ENCODE results near the gene C10orf90.
"Not testable (repeated sequence)": the region's sequence is repeated elsewhere in the genome, so short reads cannot be mapped to it uniquely, and the experiment has no call there.

C10orf90 gene

DNA sequence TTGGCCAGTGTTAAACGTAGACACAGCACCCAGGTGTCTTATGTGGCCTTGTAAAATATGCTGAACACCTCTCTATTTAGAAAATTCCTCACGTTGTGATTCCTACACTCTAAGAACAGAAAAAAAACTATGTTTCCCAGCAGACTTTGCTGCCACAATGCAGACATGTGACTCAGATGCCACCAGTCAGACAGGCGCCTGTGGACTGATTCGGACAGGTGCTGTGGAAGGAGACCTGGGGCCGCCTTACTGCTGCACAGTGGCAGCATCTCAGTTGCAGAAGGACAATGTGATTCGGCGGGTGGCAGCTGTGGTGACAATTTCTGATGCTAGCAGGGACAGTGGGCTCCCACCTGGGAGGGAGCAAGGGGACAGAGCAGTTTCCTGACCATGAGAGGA lies 88.8 kb downstream of the C10orf90 start:
- DNase-seq (ENCODE audit: low spot score): no peak

DNA sequence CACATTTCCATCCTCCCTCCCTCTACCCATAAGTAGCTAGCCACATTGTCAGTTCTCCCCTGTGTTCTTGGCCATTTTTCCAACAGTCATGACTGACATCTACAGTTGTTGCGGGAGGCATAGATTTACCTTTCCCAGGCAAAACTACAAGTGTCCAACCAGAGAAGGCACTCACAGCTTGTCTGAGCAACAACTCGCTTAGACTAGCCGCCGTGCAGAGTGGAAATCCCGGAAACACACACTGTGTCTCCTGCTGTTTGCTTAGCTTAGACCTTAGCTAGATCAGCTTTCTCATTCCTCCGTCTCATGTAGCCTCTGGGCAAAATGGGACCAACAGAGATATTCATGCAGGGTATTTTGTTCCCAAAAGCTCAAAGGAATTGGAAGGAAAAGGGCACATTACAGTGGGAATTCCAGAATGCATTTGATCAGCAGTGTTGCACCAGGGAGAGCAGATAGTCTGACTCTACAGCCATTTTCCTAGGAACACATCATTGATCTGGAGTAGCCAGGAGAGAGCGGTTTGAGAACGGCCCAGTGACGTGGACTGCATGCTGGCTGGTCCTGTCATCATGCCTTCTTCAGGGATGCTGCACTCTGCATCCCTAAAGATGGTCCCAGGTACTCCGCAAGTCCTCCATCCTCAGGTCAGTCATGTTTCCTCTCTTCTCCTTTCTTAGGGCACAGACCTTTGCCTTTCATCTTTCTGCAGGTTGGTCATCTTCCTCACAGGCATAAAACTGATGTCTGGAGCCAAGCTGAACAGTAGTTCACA lies 89.4 kb downstream of the C10orf90 start:
- DNase-seq (ENCODE audit: low spot score): no peak

DNA sequence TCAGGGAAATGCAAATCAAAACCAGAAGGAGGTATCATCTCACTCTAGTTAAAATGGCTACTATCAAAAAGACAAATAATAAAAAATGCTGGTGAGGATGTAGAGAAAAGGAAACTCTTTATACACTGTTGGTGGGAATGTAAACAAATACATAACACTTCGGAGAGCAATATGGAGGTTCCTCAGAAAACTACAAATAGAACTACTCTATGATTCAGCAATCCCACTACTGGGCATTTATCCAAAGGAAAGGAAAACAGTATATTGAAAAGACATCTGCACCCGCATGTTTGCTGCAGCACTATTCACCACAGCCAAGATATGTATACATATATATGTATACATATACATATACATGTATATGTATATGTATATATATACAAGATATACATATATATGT lies 94.2 kb downstream of the C10orf90 start:
- no peak for DNase-seq (ENCODE audit: low spot score)

DNA sequence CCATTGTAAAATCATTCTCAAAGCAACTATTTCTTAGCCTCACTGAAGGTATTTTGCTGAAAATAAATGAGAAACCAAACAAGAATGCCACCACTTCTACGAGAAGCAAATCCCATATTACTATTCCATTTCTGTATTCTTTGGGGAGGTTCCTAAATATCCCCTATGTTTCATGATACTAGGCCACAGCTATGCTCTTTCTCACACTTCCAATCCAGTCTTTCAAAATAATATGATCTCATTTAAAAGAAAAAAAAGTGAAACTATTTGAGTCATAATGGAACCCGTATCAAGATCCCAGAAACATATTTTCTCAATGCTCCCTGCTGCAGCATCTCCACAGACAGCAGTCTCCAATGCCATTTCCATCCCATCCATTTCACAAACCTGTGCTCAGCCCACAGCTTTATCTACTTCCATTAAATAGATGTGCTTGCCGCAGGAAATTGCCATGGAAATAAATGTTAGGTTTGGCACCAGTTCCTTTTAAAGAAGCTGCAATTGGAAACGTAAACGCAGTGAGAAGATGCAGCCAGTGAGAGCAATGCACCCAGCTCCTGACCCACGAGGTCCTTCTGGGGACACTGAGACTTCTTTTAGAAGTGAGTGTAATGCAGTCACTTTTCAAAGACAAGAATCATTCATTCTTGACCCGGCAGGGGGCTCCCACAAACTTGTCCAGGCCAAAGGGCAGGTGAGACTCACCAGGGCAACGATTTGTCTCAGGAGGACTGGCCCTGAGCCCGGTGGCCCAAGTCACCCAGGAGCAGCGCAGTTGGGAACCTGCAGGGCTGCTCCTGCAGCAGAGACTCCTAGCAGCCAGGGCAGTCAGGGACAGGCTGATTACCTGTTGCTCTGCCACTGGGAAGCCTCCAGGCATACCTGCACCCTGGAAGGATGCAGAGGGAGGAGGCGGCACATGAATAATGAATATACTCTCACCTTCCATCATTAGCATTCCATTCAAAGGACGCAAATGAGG lies 99.6 kb downstream of the C10orf90 start:
- DNase-seq (ENCODE audit: low spot score): no peak

DNA sequence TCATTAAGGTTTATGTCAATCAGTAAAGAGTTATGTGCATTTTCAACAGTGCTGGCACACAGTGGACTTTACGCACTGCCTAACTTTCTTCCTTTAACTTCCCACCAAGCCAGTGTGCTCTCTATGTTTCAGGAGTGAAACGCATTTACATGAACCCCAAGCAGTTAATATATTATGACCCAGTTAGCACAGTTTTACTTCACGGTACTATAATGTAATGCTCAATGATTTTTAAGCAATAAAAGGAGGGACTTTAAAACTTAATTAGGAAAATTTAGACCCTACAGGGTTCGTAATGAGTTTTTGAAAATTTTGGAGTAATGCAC lies 100.3 kb downstream of the C10orf90 start:
- no peak for DNase-seq (ENCODE audit: low spot score)

DNA sequence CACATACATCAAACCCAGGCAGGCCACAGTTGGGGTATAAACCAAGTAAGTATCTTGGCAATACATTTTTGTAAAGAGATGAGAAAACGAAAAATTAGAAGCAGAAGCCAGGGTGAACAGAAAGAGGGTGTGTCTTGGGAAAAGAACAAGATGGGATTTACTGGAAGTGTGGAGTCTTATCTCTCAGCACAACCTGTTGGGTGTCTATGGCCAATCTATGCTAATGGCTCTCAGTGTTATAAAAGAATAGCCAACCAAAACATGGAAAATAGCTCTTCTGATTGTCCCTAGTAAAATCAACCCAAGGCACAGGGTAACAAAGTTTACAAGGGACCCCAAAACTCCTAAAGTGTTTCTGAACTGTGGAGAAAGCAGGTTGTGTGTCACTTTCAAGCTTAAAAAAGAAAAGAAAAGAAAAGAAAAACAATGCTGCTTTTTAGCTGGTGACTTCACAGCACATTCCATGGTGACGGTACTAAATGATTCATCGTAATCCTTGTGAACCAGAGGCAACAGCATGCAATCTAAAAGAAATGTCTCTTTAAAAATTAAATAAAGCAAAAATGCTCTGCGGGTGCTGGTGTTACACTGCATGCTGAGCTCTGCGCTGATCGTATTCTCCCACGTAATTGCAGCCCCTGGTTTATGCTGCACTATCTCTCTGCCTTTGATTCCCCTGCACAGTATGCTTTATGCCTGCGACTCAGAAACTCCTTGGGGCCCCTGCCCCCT lies 100.8 kb downstream of the C10orf90 start:
- peak; percentile 77 for DNase-seq (ENCODE audit: low spot score)

DNA sequence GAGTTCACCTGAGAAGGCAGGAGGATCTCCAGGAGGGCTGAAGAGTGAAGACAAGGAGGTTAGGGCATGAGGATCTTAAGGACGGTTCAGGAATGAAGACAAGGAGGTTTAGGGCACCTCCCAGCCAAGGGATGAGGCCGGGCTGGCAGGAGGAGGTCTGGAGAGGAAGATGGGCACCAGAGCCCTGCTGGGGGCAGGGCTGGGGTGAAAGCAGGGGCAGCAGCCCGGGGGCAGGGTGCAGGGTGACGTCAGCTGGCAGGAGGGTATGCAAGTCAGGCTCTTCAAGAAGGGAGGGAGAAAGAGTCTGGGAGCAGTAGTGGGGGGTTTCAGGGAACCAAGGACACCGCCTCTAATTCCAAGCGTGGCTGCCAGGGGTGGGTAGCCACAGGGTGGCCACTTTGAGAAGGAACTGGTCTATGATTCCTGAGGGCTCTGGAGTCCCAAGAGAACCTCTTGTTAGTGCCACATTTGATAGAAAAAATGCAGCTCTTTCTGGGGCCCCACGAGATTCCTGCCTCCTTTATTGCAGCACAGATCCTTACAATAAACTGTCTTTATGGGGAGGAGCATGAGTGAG lies 101.6 kb downstream of the C10orf90 start:
- DNase-seq (ENCODE audit: low spot score): no peak

DNA sequence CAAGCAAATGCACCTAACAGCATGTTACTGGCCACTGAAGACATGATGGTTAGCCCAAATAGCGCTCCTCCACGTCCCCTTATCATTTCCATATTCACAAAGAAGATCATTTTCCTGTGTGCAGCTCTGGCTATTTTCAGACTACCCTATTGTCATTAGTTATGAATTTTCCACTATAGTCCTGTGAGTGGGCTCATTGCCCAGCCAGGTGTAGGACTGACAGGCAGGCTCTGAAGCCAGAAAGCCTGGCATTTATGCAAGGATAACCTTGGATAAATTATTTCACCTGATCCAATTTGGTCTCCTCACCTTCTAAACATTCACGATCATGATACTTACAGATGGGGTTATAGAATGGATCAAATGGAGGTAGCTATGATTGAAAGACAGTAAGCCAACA lies 104.6 kb downstream of the C10orf90 start:
- no peak for DNase-seq (ENCODE audit: low spot score)

DNA sequence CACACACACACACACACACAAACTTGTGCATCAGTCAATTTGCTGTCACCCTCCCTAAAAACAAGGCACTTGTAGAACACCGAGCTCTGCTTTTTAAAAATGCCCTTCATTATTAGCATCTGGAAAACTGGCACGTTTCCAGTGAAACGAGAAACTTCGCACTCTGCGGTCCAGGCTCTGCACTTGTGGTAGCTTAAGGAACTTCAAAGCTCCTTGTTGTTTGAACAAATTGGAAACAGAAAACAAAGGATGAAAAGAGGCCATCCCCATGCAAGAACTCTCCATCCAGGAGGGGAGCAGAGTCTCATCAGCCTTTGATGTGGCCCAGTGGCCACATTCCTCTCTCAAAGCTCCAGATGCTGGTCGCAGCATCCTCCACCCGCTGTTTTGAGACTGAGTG lies 105.1 kb downstream of the C10orf90 start:
- DNase-seq (ENCODE audit: low spot score): peak; percentile 98

DNA sequence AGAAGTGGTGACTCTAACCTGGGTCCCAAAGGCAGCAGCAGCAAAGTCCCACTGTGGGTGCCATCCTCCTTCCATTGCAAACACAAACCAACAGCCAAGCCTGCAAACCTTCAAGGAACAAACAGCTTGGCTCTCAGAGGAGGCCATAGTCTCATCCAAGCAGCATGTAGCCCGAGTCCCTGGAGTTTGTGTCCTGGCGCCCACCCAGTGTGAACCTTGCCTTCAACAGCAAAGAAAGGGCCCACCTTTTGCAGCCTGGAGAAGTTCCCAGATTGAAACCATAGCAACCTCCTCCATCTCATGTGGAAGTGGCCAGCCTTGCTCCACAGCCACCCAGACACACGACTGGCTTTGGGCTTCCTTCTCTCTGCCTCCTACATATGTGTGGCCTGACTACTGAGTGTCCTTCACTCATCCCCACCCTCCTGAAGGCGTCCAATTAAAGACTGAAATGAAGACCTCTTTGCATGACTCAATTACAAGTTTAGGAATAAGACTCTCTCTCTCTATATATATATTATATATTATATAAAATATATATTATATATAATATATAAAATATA lies 106.1 kb downstream of the C10orf90 start:
- no peak for DNase-seq (ENCODE audit: low spot score)

DNA sequence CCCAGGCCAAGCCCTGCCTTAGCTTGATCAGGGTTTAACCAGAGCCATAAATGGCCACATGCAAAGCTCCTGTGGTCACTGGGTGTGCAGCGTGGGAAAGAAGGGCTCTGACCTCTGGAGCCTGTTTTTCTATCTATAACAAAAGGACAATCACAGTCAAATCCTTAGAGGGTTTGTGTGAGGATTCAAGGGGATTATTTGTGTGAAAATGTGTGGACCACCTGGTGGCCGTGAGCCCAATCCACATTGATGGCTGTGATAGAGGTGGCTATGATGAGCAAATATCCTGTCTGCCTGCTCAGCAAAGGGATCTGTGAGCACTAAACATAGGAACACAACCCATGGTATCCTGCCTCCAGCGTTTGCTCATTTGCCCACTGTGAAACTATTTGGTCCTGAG lies 107.1 kb downstream of the C10orf90 start:
- no peak for DNase-seq (ENCODE audit: low spot score)

DNA sequence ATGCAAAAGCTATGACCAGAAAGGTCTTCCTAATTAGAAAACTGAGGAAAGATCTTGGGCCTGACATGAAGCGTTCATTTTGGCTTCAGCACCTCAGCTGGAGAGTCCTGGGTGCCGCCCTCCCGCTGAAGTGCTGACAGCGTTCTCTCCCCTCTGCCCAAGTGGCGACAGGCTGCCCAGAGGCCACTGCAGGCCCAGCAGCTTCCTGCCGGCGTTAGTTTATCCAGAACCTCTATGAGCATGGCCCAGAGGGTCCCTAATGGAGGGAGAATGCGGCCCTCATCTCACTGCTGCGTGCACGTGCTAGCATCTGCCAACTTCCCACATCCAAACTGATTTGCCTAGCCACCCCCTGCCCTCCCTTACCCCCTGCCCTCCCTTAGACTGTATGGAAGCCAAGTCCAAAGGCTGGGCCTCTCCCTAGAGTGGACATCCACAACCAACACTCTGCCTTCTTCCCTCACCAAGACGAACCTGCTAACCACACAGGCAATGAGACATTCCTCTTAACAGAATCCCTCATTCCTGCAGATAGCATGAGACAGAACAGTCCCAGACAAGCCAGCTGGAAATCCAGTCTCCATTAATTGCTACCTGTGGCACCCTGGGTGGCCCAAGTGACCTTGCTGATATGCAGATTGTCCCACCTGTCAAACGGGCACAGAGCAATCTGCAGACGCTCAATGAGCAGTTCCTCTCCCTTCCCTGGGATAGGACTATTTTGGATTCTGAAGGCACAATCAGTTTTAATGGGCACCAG lies 108.4 kb downstream of the C10orf90 start:
- DNase-seq (ENCODE audit: low spot score): no peak

DNA sequence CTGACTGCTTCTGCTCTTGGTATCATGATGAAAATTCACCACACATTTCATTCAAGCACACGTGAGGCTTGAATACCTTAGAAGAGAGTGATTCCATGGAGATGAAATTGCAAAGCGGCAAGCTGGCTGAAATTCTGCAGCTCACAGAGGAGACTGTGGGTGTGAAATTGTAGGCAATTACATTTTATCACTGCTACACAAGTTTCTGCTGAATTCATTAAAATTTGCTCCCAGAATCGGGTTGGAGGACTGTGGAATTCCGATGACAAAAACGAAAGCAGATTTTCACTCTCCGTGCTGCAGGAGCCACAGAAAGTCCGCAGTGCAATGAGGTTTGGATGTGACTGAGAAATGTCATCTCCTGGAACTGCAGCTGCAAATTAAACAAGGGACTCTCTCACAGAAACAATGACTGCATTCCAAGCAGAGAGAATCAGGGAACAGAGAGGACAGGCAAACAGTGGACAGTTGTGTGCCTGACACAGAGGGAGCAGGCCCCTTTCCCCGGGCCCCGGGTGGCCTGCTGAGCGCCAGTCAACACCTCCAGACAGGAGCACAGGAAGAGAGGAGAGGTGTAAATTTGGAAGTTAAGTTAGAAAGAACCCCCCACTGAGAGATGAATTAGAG lies 109.1 kb downstream of the C10orf90 start:
- DNase-seq (ENCODE audit: low spot score): no peak

DNA sequence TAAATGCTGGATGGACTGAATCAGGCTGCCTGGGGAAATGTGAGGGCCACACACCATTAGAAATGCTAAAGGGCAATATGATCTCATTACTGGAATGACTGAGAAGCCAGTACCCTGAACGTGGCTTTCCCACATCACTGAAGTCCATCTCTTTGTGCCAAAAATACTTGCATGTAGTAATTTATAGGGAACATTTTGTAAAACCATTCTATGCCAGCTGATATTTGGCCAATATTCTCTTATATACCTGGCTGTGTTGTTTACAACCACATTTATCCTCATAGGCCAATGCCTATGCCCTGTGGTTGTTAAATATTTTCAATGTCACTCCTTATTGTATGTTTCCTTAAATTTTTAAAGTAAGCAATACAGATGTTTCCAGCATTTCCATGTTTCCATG lies 111.6 kb downstream of the C10orf90 start:
- no peak for DNase-seq (ENCODE audit: low spot score)

DNA sequence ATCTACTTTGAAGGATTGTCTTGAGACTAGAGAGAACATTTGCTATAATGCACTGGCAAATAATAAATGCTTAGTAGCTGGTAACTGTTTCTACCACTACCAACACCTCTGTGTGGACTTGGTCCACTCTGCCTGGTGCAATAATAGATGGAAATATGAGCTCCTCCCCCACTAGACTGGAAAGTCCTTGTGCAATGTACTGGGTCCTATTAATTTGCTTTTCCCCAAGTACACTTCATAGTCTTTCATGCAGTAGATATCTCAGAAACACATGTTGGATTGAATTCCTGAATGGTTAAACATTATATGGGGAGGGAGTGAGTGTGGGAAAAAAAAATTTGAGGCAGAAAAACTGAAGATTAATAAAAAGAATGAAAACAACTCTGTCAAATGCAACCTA lies 119.3 kb downstream of the C10orf90 start:
- no peak for DNase-seq (ENCODE audit: low spot score)

DNA sequence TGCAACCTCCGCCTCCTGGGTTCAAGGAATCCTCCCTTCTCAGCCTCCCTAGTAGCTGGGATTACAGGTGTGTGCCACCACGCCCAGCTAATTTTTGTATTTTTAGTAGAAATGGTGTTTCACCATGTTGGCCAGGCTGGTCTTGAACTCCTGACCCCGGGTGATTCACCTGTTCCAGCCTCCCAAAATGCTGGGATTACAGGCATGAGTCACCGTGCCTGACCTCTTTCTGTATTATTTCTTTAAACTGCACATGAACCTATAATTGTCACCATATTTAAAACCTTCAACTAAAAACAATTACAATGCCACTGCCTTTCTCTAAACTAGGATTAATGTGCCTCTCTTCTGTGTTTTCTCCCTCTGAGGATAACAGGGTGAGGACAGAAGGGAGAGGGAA lies 119.9 kb downstream of the C10orf90 start:
- DNase-seq (ENCODE audit: low spot score): not testable (repeated sequence)

DNA sequence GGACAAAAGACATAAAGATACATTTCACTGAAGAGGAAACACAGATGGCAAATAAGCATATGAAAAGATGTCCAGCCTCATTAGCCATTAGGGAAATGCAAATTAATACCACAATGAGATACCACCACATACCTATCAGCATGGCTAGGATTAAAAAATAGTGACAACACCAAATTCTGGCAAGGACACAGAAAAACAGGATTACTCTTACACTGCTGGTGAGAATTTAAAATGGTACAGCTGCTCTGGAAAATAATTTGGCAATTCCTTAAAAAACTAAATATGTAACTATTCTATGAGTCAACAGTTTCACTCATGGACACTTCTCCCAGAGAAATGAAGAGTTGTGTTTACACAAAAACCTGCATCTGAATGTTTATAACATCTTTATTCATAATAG lies 121.1 kb downstream of the C10orf90 start:
- no peak for DNase-seq (ENCODE audit: low spot score)

DNA sequence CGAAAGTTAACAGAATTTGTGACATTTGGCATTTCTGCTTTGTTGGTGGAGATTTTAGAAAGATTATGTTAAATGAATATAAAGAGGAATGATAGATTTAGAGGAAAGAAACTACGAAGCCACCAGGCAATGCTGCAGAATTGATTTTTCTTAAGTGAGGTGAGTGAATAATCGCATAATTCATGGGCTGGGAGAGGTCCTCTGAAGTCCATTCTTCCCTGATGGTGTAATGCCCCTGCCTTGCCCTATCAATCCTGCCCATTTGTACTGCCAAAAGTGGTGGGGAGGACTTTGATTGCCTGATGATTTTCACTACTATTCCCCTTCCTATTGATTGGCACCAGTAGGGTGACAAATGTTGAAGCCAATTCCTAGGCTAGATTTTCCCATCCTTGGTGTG lies 125.9 kb downstream of the C10orf90 start:
- no peak for DNase-seq (ENCODE audit: low spot score)

DNA sequence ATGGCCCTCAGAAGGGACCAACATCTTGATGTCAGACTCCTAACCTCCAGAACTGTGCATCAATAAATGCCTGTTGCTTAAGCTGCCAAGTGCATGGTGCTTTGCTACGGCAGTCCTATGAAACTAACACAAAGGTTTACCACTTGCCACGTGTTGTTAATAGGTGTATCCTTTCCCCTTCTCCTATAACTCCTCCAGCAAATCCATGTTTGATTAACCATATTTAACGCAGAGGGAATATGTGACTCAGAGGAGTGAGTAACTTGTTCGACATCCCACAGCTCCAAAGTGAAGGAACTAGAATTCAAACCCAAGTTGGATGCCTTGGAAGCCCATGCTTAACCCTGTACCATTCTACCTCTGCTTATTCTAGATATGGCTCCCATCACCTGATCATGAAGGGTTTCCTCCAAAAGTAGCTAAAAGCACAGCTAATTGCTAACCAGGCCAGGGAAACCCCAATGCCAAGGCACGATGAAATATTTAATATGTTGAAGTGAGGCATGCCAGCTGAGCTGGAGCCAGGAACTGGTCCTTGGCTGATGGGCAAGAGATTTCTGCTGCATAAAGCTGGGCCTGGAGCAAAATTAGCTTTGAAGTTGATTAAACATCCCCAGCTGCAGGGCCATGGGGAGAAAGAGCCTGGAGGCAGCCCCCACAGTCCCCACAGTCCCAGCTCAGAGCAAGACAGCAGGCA lies 131.9 kb downstream of the C10orf90 start:
- no peak for DNase-seq (ENCODE audit: low spot score)

DNA sequence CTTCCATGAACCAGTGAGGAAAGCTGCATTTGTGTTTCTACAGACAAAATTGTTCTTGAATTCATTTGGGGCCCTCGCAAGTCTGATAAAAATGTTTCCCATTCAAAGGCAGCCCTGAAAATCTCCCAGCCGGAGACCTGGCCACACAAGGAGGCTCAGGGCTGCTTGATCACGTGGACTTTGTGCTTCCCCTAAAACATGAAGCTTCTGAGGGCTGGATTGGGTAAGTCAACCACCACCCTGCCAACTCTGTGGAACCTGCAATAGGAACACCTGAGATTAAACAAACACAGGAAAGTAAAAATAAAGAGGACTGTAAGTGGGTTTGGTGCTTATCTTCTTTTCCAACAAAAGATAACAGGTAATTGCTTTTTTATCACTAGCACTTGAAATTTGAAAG lies 133.8 kb downstream of the C10orf90 start:
- no peak for DNase-seq (ENCODE audit: low spot score)

Measured in SW480 (cell line).